HL-60 (cell line): ENCODE data around the gene AFDN.

Experiments used
- DNase-seq, 2 experiments: peaks; one replicate each; pipeline ENCODE4 v3.0.0-alpha.2; 2010 to 2020; ENCODE audit warnings: low read depth in 1 of 2, low spot score in 1 of 2
- H3K27ac ChIP-seq: fragments of 250-450 bp; sonication (Bioruptor Pico); replicated peaks from 2 replicates; pipeline ENCODE4 v1.5.1; 2020; ENCODE audit warnings: mild to moderate bottlenecking, moderate library complexity
- H3K27me3 ChIP-seq: fragments of 250-450 bp; sonication (Bioruptor Pico); 2 replicates; pipeline ENCODE4 v1.5.1; 2021; ENCODE audit warnings: mild to moderate bottlenecking, moderate library complexity; ENCODE audit not compliant: insufficient read depth, poor library complexity, severe bottlenecking
- H3K4me3 ChIP-seq: replicated peaks from 2 replicates; pipeline ENCODE4 v1.5.1; 2011; ENCODE audit warnings: mild to moderate bottlenecking, control low read depth, low read length; ENCODE audit not compliant: insufficient read depth
- GABPA ChIP-seq: IDR thresholded peaks from 2 replicates; pipeline ENCODE4 v1.6.1; 2012; ENCODE audit warnings: low read depth
- POLR2AphosphoS5 ChIP-seq: IDR thresholded peaks from 2 replicates; pipeline ENCODE4 v1.6.1; 2012; ENCODE audit warnings: low read depth
- SPI1 ChIP-seq: IDR thresholded peaks from 2 replicates; pipeline ENCODE4 v1.6.1; 2012; ENCODE audit warnings: low read depth, mild to moderate bottlenecking, borderline replicate concordance
- TF ChIP-seq, protein P1 (sequence below): IDR thresholded peaks from one replicate; pipeline ENCODE4 v1.5.1; 2011; ENCODE audit warnings: low read length, control low read depth, inconsistent platforms; ENCODE audit not compliant: insufficient read depth
- TF ChIP-seq, protein P2 (sequence below): IDR thresholded peaks from 2 replicates; pipeline ENCODE4 v1.6.1; 2012; ENCODE audit warnings: low read depth; ENCODE audit not compliant: insufficient replicate concordance

AFDN gene

DNA sequence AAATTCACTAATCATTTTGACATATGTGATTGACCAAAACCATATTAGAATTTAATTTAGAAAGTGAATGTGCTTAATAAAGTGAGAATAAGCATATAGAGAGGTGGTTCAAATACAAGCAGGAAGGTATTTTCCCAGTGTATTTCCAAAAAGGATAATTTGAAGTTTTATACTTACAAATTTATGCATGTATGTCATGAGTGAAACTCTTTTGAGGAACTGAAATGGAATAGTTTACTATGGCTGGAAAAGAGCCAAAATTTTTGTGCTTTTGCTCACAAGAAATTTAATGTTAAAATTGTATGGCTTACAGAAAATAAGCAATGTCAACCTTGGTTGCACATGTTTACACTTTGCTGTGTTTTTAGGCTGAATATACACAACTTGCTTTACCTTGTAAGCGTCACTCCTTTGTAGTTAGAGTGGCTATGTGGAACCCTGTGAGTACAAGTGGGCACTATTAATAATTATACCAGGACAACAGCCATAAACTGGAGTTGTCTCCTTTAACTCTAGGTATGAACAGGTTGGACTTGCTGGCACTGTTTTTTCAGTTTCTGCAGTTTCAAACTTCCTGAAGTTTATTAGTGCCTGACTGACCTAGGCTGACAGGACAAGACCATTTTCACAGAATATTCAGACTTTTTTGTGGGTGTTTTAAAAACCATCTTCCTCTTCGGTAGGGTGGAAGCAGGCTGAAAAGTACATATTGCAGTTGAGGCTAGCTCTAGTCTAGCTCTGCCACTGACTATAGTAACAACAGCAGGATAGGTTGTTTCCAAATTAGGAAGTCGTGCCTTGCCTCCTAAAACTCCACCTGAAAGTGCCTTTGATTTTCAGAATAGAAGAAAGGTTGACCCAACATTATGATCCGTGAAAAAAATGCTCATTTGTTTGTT lies 6.0 kb downstream of the AFDN start:
- Histone ChIP-seq H3K4me3 (no peak overlapping the region), H3K27me3 (peaks cover 23% of the 10 kb centered on the region), H3K27ac (no peak overlapping the region)
- TF ChIP-seq POLR2AphosphoS5: no peak
- TF ChIP-seq, protein P1, sequence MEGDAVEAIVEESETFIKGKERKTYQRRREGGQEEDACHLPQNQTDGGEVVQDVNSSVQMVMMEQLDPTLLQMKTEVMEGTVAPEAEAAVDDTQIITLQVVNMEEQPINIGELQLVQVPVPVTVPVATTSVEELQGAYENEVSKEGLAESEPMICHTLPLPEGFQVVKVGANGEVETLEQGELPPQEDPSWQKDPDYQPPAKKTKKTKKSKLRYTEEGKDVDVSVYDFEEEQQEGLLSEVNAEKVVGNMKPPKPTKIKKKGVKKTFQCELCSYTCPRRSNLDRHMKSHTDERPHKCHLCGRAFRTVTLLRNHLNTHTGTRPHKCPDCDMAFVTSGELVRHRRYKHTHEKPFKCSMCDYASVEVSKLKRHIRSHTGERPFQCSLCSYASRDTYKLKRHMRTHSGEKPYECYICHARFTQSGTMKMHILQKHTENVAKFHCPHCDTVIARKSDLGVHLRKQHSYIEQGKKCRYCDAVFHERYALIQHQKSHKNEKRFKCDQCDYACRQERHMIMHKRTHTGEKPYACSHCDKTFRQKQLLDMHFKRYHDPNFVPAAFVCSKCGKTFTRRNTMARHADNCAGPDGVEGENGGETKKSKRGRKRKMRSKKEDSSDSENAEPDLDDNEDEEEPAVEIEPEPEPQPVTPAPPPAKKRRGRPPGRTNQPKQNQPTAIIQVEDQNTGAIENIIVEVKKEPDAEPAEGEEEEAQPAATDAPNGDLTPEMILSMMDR: no peak
- TF ChIP-seq, protein P2, sequence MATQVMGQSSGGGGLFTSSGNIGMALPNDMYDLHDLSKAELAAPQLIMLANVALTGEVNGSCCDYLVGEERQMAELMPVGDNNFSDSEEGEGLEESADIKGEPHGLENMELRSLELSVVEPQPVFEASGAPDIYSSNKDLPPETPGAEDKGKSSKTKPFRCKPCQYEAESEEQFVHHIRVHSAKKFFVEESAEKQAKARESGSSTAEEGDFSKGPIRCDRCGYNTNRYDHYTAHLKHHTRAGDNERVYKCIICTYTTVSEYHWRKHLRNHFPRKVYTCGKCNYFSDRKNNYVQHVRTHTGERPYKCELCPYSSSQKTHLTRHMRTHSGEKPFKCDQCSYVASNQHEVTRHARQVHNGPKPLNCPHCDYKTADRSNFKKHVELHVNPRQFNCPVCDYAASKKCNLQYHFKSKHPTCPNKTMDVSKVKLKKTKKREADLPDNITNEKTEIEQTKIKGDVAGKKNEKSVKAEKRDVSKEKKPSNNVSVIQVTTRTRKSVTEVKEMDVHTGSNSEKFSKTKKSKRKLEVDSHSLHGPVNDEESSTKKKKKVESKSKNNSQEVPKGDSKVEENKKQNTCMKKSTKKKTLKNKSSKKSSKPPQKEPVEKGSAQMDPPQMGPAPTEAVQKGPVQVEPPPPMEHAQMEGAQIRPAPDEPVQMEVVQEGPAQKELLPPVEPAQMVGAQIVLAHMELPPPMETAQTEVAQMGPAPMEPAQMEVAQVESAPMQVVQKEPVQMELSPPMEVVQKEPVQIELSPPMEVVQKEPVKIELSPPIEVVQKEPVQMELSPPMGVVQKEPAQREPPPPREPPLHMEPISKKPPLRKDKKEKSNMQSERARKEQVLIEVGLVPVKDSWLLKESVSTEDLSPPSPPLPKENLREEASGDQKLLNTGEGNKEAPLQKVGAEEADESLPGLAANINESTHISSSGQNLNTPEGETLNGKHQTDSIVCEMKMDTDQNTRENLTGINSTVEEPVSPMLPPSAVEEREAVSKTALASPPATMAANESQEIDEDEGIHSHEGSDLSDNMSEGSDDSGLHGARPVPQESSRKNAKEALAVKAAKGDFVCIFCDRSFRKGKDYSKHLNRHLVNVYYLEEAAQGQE: no peak
- TF ChIP-seq SPI1: no peak
- TF ChIP-seq GABPA: no peak
- DNase-seq: no peak

DNA sequence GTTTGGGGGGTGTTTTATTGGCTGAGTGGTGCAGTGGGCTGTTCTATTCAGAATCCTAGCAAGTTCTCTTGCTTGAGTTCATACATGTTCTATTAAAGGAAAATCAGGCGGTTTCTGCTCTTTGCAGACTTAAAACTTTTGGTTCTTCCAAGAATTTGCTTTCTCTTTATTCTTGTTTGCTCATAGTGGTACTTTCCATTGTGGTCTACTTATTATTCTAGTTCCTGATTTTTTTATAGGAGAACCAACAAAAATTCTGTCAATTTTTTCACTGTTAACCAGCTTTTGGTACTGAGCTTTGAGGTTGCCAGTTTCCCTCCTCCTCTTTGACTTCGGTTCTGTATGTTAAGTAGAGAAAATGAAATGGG lies 6.7 kb downstream of the AFDN start:
- Histone ChIP-seq H3K4me3 (no peak overlapping the region), H3K27ac (no peak overlapping the region), H3K27me3 (peaks cover 20% of the 10 kb centered on the region)
- TF ChIP-seq, protein P1: no peak
- TF ChIP-seq, protein P2: no peak
- TF ChIP-seq SPI1 (no peak), POLR2AphosphoS5 (no peak), GABPA (no peak)
- DNase-seq: no peak

DNA sequence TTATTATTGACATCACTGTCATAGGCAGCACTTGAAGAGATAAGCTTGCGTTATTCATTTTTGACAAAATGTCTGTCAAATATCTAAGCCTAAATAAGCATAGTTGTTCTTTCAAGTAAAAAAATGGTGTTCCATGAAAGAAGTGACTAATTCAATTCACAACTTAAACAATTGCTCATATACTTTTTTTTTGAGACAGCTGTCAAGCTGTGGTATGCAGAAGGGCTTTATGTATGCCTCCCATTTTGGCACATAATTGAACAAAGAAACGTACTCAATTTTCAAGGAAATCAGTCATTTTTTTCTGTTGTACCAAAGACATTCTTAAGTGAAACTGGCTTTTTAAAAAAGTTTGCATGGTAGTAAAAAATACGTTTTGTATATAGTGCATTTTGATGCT lies 8.5 kb downstream of the AFDN start:
- DNase-seq: no peak
- Histone ChIP-seq H3K4me3 (no peak overlapping the region), H3K27me3 (peaks cover 7% of the 10 kb centered on the region), H3K27ac (no peak overlapping the region)
- no peak for TF ChIP-seq SPI1
- TF ChIP-seq, protein P2: no peak
- TF ChIP-seq GABPA: no peak
